Nephron (organoid): ENCODE results near the gene LHB.

Experiments used
- H3K27ac Mint-ChIP-seq, 3 experiments: 2 replicates each; pipeline ENCODE4 v1.8.0; 2020; ENCODE audit warnings: mixed read lengths in 3 of 3, mild to moderate bottlenecking in 2 of 3, moderate library complexity in 1 of 3
- H3K27me3 Mint-ChIP-seq: 2 replicates; pipeline ENCODE4 v1.8.0; 2021; ENCODE audit warnings: low read depth, mild to moderate bottlenecking, moderate library complexity, mixed read lengths
- H3K36me3 Mint-ChIP-seq: 2 replicates; pipeline ENCODE4 v1.8.0; 2020; ENCODE audit warnings: low read depth, mixed read lengths
- H3K4me1 Mint-ChIP-seq: 2 replicates; pipeline ENCODE4 v1.8.0; 2020; ENCODE audit warnings: mixed read lengths
- H3K4me3 Mint-ChIP-seq, 3 experiments: 2 replicates each; pipeline ENCODE4 v1.8.0; 2020; ENCODE audit warnings: mild to moderate bottlenecking in 3 of 3, mixed read lengths in 3 of 3, moderate library complexity in 2 of 3
- H3K9me3 Mint-ChIP-seq: 2 replicates; pipeline ENCODE4 v1.8.0; 2020; ENCODE audit warnings: mixed read lengths
- TF ChIP-seq, protein P1 (sequence below), 3 experiments: fragments of 200-600 bp; sonication (generic); IDR thresholded peaks; one replicate each; pipeline ENCODE4 v1.5.0; 2021; ENCODE audit warnings: antibody characterized with exemption in 3 of 3; ENCODE audit not compliant: unreplicated experiment in 3 of 3

Gene LHB

DNA sequence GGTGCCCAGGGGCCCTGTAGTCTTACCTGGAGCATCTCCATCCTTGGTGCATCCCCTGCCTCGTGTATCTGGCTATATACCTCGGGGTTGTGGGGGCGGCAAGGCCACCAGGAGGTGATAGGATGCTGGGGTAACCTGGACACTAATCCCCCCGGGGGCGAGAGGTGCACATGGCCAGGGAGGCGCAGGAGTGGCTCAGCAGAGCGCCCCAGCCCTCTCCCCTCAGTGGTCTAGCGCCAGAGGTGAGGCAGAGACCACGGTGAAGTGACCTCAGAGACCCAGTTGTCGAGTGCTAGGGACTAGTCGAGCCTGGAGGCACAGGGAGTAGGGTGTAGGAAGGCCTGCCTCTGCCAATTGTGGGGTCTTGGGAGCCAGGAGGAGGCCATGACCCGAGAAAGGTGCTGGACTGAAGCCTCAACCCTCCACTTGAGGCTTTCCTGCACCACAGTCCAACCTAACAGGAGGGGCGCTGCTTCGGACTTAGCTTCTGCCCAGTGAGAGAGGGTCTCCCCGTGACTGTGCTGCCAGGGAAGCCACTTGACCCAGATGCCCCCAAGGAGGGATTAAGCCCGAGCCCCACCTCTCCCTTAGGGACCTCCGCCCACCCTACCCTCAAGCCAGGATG is at the start of gene LHB:
TSS of gene LHB (minus strand) at position 51 of the 625 bp plus-strand sequence. CDS start at position 41, 10 bp downstream.
- Mint-ChIP-seq H3K27me3 (peaks cover 42% of the 10 kb centered on the region), H3K9me3 (no peaks in the 10 kb centered on the region), H3K27ac (no peak within 1 kb of the TSS), H3K4me3 (peak within 1 kb of the TSS in 2 of 3 experiments; percentile 32 to 52), H3K4me1 (peaks cover 7% of the 10 kb centered on the region), H3K36me3 (peaks cover 15% of the 10 kb centered on the region)
- TF ChIP-seq, protein P1, sequence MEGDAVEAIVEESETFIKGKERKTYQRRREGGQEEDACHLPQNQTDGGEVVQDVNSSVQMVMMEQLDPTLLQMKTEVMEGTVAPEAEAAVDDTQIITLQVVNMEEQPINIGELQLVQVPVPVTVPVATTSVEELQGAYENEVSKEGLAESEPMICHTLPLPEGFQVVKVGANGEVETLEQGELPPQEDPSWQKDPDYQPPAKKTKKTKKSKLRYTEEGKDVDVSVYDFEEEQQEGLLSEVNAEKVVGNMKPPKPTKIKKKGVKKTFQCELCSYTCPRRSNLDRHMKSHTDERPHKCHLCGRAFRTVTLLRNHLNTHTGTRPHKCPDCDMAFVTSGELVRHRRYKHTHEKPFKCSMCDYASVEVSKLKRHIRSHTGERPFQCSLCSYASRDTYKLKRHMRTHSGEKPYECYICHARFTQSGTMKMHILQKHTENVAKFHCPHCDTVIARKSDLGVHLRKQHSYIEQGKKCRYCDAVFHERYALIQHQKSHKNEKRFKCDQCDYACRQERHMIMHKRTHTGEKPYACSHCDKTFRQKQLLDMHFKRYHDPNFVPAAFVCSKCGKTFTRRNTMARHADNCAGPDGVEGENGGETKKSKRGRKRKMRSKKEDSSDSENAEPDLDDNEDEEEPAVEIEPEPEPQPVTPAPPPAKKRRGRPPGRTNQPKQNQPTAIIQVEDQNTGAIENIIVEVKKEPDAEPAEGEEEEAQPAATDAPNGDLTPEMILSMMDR (IDR thresholded peaks at IDR 0.05; ENCODE audit: unreplicated experiment in 3 of 3): no peak

DNA sequence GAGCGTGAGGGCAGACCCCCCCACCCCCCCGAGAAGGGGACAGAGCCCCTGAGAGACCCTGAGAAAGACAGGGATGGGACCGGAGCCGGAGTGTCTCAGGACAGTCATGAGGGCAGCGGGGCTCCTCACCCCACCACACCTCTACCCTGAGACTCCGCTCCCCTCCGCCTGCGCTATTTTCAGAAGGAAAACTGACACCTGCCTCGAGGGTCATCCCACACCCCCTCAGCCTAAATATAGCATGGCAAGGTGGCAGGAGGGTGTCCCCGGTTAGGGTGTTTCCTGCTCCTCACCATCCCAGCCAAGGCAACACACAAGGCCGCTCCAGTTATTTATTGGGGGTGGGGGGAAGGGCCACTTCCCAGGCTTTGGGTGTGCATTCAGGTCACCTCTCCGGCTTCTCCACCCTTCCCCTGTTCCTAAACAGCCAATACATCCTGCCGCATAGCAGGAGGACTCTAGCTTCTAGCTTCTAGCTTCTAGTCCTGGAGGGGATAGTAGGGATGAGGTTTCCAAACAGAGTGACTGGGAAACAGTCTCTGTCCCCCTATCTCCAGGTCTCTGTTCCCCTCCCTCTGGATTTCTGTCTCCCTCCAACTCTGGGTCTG is 49.1 kb upstream of the LHB start:
- peaks cover 50% of the 10 kb centered on the region for H3K27me3 Mint-ChIP-seq
- H3K36me3 Mint-ChIP-seq: no peaks in the 10 kb centered on the region
- H3K4me1 Mint-ChIP-seq: peaks cover 34% of the 10 kb centered on the region
- peaks cover 14% of the 10 kb centered on the region for H3K9me3 Mint-ChIP-seq
- H3K27ac Mint-ChIP-seq: peak overlapping the region; percentile 10 to 52 (median 32)
- H3K4me3 Mint-ChIP-seq: peak overlapping the region; percentile 7 to 73 (median 12)
- TF ChIP-seq, protein P1 (IDR thresholded peaks at IDR 0.05; ENCODE audit: unreplicated experiment in 3 of 3): no peak

DNA sequence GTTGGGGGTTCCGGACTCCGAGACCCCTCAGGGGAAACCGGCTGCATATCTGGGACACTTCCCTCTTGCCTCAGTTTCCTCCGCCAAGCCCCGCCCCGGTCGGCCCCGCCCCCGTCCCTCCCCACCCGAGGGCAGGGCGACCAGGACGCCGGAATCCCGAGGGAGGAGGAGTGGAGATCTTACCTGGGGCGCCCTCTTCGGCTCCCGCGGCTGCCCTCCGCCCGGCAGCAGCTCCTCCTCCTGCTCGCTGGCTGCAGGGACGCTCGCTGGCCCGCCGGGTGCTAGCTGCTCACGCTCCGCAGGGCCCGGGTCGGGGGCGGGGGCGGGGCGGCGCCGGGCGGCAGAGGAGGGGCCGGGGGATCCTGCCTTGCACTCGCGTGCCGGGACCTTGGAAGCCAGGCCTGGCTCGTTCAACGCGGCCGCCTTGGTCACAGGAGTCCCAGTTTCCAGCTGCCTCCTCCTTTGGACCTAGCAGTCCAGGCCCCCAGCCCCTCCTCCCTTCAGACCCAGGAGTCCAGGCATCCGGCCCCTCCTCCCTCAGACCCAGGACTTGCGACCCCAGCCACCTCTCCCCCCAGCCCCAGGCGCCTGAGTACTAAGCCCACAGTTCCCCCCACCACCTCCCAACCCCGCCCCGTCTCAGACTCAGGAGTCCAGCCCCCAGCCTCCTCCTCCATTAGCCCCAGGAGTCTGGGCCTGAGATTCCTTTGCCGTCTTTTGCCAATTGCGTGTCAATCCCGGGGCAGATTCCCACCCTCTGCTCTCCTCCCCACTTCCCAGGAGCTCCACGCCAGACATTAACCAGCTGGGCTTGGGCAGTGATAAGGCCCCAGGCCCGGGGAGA is 48.1 kb upstream of the LHB start, which contains the start of gene NTF4:
TSS of gene NTF4 (minus strand) at position 51 of the 844 bp plus-strand sequence. CDS start 2,821 bp downstream, outside the sequence.
- Mint-ChIP-seq H3K36me3 (no peaks in the 10 kb centered on the region), H3K4me3 (peak within 1 kb of the TSS; percentile 56 to 77 (median 60)), H3K9me3 (peaks cover 8% of the 10 kb centered on the region), H3K27ac (peak within 1 kb of the TSS; percentile 10 to 48 (median 29)), H3K4me1 (peaks cover 34% of the 10 kb centered on the region), H3K27me3 (peaks cover 50% of the 10 kb centered on the region)
- TF ChIP-seq, protein P1 (IDR thresholded peaks at IDR 0.05; ENCODE audit: unreplicated experiment in 3 of 3): no peak

DNA sequence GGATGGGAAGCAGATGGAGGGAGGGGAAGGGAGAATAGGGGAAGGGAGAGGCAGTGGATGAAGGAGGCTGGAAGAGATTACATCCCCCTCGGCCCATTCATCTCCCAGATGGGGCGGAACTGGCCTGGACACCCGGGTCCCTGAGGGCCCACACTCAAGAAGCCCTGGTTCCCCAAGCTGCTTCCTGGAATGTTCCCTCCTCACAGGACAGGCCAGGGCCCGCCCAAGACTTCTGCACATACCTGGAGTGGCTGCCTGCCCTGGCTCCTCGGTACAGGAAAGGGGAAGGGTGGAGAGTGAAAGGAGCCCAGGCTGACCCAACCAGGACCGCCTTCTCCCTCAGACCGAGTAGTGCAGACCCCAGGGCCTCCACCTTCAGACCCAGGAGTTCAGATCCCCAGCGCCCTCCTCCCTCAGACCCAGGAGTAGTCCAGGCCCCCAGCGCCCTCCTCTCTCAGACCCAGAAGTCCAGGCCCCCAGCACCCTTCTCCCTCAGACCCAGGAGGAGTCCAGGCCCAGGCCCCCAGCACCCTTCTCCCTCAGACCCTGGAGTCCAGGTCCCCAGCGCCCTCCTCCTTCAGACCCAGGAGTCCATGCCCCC is 47.2 kb upstream of the LHB start:
- Mint-ChIP-seq H3K27me3 (peaks cover 47% of the 10 kb centered on the region), H3K36me3 (no peaks in the 10 kb centered on the region), H3K4me3 (peak overlapping the region; percentile 56 to 77 (median 60)), H3K9me3 (peaks cover 2% of the 10 kb centered on the region), H3K27ac (no peak overlapping the region), H3K4me1 (peaks cover 34% of the 10 kb centered on the region)
- TF ChIP-seq, protein P1 (IDR thresholded peaks at IDR 0.05; ENCODE audit: unreplicated experiment in 3 of 3): no peak

DNA sequence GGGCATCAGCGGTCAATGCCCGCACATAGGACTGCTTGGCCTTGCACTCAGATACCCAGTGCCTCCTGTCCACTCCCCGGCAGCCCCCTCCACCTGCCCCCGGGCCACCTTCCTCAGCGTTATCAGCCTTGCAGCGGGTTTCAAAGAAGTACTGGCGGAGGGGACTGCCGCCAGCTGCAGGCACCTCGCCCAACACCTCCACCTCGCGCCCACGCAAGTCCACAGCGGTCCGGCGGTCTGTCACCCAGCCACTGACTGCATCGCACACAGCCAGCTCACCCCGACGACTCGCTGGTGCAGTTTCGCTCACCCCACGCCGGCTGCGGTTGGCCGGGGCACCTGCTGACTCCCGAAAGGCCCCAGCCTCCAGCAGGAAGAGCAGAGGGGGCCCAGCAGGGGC is 44.6 kb upstream of the LHB start:
- Mint-ChIP-seq H3K36me3 (no peaks in the 10 kb centered on the region), H3K27me3 (peaks cover 56% of the 10 kb centered on the region), H3K27ac (no peak overlapping the region), H3K4me1 (peaks cover 28% of the 10 kb centered on the region), H3K9me3 (no peaks in the 10 kb centered on the region), H3K4me3 (no peak overlapping the region)
- TF ChIP-seq, protein P1 (IDR thresholded peaks at IDR 0.05; ENCODE audit: unreplicated experiment in 3 of 3): no peak
